ENCODE measurements around the gene KCNA2.

GRCh38 chr1:110603058-110603457 is 3.1 kb downstream of the KCNA2 start:
- no peak for TF ChIP-seq CTCF (optimal IDR thresholded peaks at IDR 0.05 in 1 of 3, IDR thresholded peaks at IDR 0.05 in 1 of 3, conservative IDR thresholded peaks at IDR 0.05 in 1 of 3; ENCODE audit: extremely low read depth in 1 of 3, insufficient read depth in 2 of 3, low read length in 3 of 3)
- TF ChIP-seq EZH2 (IDR thresholded peaks at IDR 0.05; ENCODE audit: low read length): no peak

Data from keratinocyte (primary cell).